ENCODE data around the gene CD164.

- TF ChIP-seq POLR2AphosphoS5 (IDR thresholded peaks at IDR 0.05; ENCODE audit: low read depth, low read length) (no peak), CTCF (IDR thresholded peaks at IDR 0.05) (no peak), REST (IDR thresholded peaks at IDR 0.05; ENCODE audit: insufficient read depth in 1 of 2, low read depth in 2 of 2, low read length in 1 of 2) (no peak)
Measured at GRCh38 chr6:109420751-109421150, 38.5 kb upstream of the CD164 start.
